ENCODE data around the gene RNF217.
"Not testable (repeated sequence)": the region's sequence is repeated elsewhere in the genome, so short reads cannot be mapped to it uniquely, and the experiment has no call there.

RNF217 gene, protein sequence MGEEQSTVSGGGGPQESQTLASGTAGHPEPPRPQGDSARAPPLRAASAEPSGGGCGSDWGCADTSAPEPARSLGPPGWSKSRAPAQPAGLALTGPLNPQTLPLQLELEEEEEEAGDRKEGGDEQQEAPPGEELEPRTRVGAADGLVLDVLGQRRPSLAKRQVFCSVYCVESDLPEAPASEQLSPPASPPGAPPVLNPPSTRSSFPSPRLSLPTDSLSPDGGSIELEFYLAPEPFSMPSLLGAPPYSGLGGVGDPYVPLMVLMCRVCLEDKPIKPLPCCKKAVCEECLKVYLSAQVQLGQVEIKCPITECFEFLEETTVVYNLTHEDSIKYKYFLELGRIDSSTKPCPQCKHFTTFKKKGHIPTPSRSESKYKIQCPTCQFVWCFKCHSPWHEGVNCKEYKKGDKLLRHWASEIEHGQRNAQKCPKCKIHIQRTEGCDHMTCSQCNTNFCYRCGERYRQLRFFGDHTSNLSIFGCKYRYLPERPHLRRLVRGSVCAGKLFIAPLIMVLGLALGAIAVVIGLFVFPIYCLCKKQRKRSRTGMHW

DNA sequence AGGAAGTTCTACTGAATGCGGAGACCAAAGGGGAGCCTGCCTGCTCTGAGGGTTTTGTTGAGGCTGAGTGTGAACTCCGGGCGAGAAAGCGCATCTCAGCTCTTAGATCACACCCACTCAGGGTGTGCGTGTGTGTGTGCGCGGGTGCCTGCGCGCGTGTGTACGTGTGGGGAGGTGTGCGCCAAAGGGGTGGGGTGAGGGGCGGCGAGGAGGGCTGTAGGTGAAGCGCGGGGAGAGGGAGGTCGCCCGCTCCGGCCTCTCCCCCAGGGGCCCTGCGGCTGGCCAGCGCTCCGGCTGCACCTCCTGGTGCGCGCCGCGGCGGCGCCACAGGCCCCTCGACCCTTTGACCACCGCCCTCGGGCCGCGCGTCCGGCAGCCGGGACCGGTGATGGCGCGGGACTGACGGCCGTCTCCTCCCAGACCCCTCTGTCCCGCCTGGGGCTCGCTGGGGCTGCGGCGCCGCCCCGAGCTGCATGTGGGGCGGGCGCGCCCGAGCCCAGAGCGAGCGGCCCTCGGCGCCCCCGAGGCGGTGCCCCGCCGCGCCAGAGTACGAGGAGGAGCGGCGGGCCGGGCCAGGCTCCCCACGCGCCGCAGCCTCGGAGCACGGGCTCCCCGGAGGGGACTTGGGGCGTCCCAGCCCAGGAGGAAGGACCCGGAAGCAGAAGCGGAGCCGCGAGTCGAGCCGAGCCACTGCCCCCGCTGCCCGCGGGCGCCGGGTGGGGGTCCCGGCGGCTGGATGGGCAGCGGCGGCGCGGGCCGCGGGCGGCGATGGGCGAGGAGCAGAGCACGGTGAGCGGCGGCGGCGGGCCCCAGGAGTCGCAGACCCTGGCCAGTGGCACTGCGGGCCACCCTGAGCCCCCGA, at the start of gene RNF217:
TSS of gene RNF217 (plus strand) at position 661 of the 862 bp plus-strand sequence. CDS start at position 769, 108 bp downstream.
- FAIRE-seq (no peak), DNase-seq (ENCODE audit: insufficient read length, low spot score) (no peak)
- TF ChIP-seq, protein P1, sequence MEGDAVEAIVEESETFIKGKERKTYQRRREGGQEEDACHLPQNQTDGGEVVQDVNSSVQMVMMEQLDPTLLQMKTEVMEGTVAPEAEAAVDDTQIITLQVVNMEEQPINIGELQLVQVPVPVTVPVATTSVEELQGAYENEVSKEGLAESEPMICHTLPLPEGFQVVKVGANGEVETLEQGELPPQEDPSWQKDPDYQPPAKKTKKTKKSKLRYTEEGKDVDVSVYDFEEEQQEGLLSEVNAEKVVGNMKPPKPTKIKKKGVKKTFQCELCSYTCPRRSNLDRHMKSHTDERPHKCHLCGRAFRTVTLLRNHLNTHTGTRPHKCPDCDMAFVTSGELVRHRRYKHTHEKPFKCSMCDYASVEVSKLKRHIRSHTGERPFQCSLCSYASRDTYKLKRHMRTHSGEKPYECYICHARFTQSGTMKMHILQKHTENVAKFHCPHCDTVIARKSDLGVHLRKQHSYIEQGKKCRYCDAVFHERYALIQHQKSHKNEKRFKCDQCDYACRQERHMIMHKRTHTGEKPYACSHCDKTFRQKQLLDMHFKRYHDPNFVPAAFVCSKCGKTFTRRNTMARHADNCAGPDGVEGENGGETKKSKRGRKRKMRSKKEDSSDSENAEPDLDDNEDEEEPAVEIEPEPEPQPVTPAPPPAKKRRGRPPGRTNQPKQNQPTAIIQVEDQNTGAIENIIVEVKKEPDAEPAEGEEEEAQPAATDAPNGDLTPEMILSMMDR (IDR thresholded peaks at IDR 0.05; ENCODE audit: insufficient read depth, missing control alignments) = no peak

DNA sequence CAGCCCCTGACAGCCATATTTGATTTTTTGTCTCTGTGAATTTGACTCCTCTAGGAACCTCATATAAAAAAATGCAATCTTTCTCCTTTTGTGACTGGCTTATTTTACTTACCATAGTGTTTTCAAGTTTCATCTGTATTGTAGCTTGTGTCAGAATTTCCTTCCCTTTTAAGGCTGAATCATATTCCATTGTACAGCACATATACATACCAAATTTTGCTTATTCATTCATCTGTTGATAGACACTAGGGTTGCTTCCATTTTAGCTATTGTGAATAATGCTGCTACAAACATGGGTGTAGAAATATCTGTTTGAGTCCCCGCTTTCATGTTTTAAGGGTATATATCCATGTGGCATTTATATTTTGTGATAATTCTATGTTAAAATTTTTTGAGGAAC, 49.2 kb upstream of the RNF217 start:
- DNase-seq (ENCODE audit: insufficient read length, low spot score) = no peak
- no peak for FAIRE-seq
- TF ChIP-seq, protein P1 (IDR thresholded peaks at IDR 0.05; ENCODE audit: insufficient read depth, missing control alignments) = no peak

DNA sequence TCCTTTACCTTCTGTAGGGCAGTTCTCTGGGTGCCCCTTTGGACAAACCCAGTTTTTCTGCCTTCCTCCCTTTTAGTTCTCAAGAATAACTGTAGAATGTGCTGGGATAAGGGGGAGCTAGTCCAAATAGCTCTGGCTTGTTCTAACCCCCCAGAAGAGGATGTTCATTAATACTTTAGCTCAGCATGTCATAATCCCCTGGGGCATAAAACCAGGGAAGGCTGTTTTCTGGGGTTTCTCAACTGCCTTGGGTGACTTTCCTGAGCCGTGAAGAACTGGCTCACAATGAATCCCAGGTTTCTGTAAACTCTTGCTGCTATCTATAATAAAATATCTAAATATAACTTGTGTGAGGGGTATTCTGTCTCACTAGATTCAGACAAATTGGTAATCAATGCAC, 44.5 kb upstream of the RNF217 start:
- no peak for FAIRE-seq
- TF ChIP-seq, protein P1 (IDR thresholded peaks at IDR 0.05; ENCODE audit: insufficient read depth, missing control alignments) = no peak
- no peak for DNase-seq (ENCODE audit: insufficient read length, low spot score)

DNA sequence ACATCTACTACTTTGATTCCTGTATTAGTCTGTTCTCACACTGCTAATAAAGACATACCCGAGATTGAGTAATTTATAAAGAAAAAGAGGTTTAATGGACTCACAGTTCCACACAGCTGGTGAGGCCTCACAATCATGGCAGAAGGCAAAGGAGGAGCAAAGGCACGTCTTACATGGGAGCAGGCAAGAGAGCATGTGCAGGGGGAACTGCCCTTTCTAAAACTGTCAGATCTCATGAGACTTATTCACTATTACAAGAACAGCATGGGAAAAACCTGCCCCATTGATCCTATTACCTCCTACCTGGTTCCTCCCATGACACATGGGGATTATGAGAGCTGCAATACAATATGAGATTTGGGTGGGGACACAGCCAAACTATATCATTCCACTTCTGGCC, 42.5 kb upstream of the RNF217 start:
- not testable (repeated sequence) for DNase-seq (ENCODE audit: insufficient read length, low spot score); FAIRE-seq

DNA sequence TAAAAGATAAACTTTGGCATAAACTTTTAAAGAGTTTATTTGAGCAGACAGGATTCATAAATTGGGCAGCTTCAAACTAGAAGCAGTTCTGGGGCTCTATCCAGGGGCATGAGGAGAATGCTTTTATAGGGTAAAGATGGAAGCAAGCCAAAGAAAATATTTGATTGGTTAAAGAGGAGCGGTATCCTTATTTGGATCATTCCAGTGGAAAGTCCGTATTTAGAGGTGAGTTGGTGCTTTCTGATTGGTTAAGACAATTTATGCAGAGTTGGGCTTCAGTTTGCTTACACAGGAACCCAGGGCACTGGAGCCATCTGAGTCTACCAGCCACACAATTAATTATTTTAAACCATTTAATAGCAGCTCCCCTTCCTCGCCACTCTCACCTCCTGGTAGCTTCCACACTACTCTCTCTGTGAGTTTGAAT, 37.9 kb upstream of the RNF217 start:
- no peak for DNase-seq (ENCODE audit: insufficient read length, low spot score)
- no peak for FAIRE-seq
- TF ChIP-seq, protein P1 (IDR thresholded peaks at IDR 0.05; ENCODE audit: insufficient read depth, missing control alignments) = no peak

DNA sequence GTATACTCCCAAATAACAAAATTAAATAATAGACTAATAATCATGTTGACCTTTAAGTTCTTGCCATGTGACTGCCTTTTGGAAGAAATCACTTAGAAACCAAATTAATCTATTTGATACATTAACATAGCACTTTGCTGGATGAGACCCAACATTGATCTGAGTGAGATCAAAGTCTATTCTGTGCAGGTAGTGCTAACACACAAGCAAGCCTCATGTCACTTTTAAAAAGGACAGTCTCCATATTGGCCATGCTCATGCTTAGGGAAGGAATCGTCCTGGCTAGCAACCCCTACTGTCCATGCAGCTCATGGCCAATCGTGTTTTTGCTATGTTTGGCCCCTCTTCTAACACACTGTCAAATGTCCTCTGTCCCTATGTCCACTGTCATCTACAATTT, 35.8 kb upstream of the RNF217 start:
- no peak for FAIRE-seq

DNA sequence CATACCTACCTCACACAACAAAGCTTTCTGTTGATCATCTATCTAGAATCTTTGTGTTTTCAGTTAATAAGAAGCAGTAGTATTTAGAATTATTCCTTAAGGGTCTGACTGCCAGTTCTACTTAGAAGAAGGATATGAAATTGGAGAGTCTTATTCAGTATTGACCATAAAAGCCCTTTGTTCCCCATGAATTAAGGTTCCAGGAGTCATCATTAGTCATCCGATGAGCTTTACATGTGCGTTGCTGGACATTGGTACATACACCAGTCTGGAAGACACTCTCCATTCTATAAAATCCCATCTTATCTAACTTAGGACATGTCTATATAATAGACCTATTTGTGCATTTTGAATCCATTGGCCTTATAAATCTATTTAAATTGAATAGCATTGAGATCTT, 34.4 kb upstream of the RNF217 start:
- DNase-seq (ENCODE audit: insufficient read length, low spot score) (no peak), FAIRE-seq (no peak)
- TF ChIP-seq, protein P1 (IDR thresholded peaks at IDR 0.05; ENCODE audit: insufficient read depth, missing control alignments) = no peak

More for the DNA sequence above, 35.8 kb upstream of the RNF217 start:
- no peak for DNase-seq (ENCODE audit: insufficient read length, low spot score)
- TF ChIP-seq, protein P1 (IDR thresholded peaks at IDR 0.05; ENCODE audit: insufficient read depth, missing control alignments) = no peak
